HepG2 (cell line): ENCODE data around the gene TNFRSF6B. TPM values are rescaled to one million over a fixed set of nuclear protein-coding genes. Genes with fewer than 3 reads are reported as not detected.

Experiments used
- CHD4 ChIP-seq: fragments of 200-600 bp; sonication (generic); IDR thresholded peaks from 2 replicates; pipeline ENCODE4 v1.7.0; 2017; ENCODE audit warnings: mild to moderate bottlenecking, low read length, borderline replicate concordance
- FOXM1 ChIP-seq: sonication (generic); formaldehyde crosslinking; IDR thresholded peaks from 2 replicates; pipeline ENCODE4 v1.5.0; 2020; ENCODE audit warnings: missing genetic modification reagents
- KLF9 ChIP-seq: IDR thresholded peaks from 2 replicates; pipeline ENCODE4 v1.6.1; 2016; ENCODE audit warnings: low read depth
- MED1 ChIP-seq: sonication (generic); formaldehyde crosslinking; IDR thresholded peaks from 2 replicates; pipeline ENCODE4 v1.4.0; 2020; ENCODE audit warnings: missing genetic modification reagents
- SMYD3 ChIP-seq: sonication (generic); formaldehyde crosslinking; IDR thresholded peaks from 2 replicates; pipeline ENCODE4 v1.8.1; 2023; ENCODE audit warnings: mild to moderate bottlenecking, missing genetic modification reagents
- STAG1 ChIP-seq: sonication (generic); formaldehyde crosslinking; IDR thresholded peaks from 2 replicates; pipeline ENCODE4 v1.4.0; 2020; ENCODE audit warnings: missing genetic modification reagents
- ZBTB1 ChIP-seq: sonication (generic); formaldehyde crosslinking; IDR thresholded peaks from 2 replicates; pipeline ENCODE4 v1.4.0; 2020; ENCODE audit warnings: missing genetic modification reagents, borderline replicate concordance
- ZMYM4 ChIP-seq: sonication (generic); formaldehyde crosslinking; IDR thresholded peaks from 2 replicates; pipeline ENCODE4 v1.8.1; 2023; ENCODE audit warnings: mild to moderate bottlenecking, missing genetic modification reagents
- ZNF24 ChIP-seq: fragments of 450-650 bp; IDR thresholded peaks from 2 replicates; pipeline ENCODE4 v1.6.1; 2017; ENCODE audit warnings: antibody characterized with exemption, mild to moderate bottlenecking
- ZNF547 ChIP-seq: sonication (generic); formaldehyde crosslinking; IDR thresholded peaks from 2 replicates; pipeline ENCODE4 v1.5.1; 2020; ENCODE audit warnings: mild to moderate bottlenecking, missing genetic modification reagents
- ZSCAN9 ChIP-seq: IDR thresholded peaks from 2 replicates; pipeline ENCODE4 v1.6.1; 2016; ENCODE audit warnings: borderline replicate concordance
- polyA plus RNA-seq, 8 experiments: library from polyadenylated mRNA; depleted of rRNA in 3 of 8; stranded (reverse) in 7 of 8; unstranded in 1 of 8; fragments of >200 nt; fragmentation: Illumina TruSeq in 4 of 8; extraction: Trizol in 4 of 8; gene quantifications; 2 replicates each; pipeline versions ENCODE4 v1.2.1 to v1.2.3, GENCODE V29; 2011 to 2016; ENCODE audit warnings: low read depth in 4 of 8, missing spikeins in 1 of 8, mixed read lengths in 1 of 8; ENCODE audit not compliant: insufficient read depth in 1 of 8
- total RNA-seq, 5 experiments: library from RNA; depleted of rRNA; stranded (reverse); fragments of >200 nt; fragmentation: Illumina TruSeq; extraction: Trizol; gene quantifications; 2 replicates each; pipeline ENCODE4 v1.2.3, GENCODE V29; 2016; ENCODE audit warnings: low read depth in 1 of 5
- TF ChIP-seq, protein P1 (sequence below): sonication (generic); formaldehyde crosslinking; IDR thresholded peaks from 2 replicates; pipeline ENCODE4 v1.4.0; 2020; ENCODE audit warnings: low read depth, mild to moderate bottlenecking, missing genetic modification reagents
- TF ChIP-seq, protein P2 (sequence below): sonication (generic); formaldehyde crosslinking; IDR thresholded peaks from 2 replicates; pipeline ENCODE4 v1.5.0; 2020; ENCODE audit warnings: mild to moderate bottlenecking, missing genetic modification reagents
- TF ChIP-seq, protein P3 (sequence below): IDR thresholded peaks from 2 replicates; pipeline ENCODE4 v1.6.1; 2016; ENCODE audit warnings: low read depth, control low read depth
- TF ChIP-seq, protein P4 (sequence below): sonication (generic); formaldehyde crosslinking; IDR thresholded peaks from 2 replicates; pipeline ENCODE4 v1.8.1; 2022; ENCODE audit warnings: low read depth, mild to moderate bottlenecking, missing genetic modification reagents
- TF ChIP-seq, protein P5 (sequence below), 2 experiments: sonication (generic) in 1 of 2; formaldehyde crosslinking in 1 of 2; IDR thresholded peaks; 2 replicates each; pipeline versions ENCODE4 v1.4.0 to v1.6.1; 2016 to 2020; ENCODE audit warnings: borderline replicate concordance in 1 of 2, low read depth in 1 of 2, mild to moderate bottlenecking in 1 of 2, missing genetic modification reagents in 1 of 2

The TNFRSF6B gene
- total and polyA plus RNA-seq, 2 of the 13 experiments (the other 11 are each of a cell fraction or from before 2014, with no cell fraction given) = 0.24 TPM; not detected in 1

DNA sequence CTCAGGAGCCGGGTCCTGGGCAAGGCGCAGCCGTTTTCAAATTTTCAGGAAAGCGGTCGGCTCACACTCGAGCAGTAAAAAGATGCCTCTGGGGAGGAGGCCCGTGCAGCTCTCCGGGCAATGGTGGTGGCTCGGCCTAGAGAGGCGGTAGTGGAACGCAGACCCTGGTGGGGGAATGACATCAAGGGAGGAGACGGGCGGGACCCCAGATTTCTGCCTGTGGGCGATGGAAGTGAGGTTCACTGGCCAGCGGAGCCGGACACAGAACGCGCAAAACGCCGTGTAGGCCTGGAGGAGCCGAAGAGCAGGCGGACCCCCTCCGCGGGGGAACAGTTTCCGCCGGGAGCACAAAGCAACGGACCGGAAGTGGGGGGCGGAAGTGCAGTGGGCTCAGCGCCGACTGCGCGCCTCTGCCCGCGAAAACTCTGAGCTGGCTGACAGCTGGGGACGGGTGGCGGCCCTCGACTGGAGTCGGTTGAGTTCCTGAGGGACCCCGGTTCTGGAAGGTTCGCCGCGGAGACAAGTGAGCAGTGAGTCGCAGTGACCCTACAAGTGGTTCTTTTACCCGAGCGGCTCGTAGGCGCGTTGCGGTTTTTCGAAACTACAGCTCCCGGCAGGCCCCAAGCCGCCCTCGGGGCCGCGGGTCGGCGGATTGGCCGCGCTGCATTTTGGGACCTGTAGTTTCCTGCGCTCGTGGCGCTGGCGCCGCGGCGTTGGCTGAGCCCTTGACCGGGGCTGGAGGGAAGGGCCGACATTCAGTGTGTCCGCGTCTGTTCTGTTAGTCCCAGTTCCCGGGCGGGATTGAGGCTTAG, 38.3 kb upstream of the TNFRSF6B start, which contains the start of gene RTEL1 (continued):
- TF ChIP-seq, protein P1, sequence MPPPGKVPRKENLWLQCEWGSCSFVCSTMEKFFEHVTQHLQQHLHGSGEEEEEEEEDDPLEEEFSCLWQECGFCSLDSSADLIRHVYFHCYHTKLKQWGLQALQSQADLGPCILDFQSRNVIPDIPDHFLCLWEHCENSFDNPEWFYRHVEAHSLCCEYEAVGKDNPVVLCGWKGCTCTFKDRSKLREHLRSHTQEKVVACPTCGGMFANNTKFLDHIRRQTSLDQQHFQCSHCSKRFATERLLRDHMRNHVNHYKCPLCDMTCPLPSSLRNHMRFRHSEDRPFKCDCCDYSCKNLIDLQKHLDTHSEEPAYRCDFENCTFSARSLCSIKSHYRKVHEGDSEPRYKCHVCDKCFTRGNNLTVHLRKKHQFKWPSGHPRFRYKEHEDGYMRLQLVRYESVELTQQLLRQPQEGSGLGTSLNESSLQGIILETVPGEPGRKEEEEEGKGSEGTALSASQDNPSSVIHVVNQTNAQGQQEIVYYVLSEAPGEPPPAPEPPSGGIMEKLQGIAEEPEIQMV (CRISPR knock-in tag) = peak; percentile 63
- TF ChIP-seq KLF9 (CRISPR knock-in tag) (no peak), MED1 (CRISPR knock-in tag) (peak; percentile 82), SMYD3 (no peak), ZMYM4 (CRISPR knock-in tag) (peak; percentile 87), STAG1 (peak; percentile 44), ZNF24 (no peak), CHD4 (no peak), ZBTB1 (peak; percentile 43; the same call in 1 of the 2 replicates), ZSCAN9 (CRISPR knock-in tag) (peak; percentile 93), FOXM1 (CRISPR knock-in tag) (peak; percentile 89; the same call in 1 of the 2 replicates), ZNF547 (peak; percentile 92)
- TF ChIP-seq, protein P2, sequence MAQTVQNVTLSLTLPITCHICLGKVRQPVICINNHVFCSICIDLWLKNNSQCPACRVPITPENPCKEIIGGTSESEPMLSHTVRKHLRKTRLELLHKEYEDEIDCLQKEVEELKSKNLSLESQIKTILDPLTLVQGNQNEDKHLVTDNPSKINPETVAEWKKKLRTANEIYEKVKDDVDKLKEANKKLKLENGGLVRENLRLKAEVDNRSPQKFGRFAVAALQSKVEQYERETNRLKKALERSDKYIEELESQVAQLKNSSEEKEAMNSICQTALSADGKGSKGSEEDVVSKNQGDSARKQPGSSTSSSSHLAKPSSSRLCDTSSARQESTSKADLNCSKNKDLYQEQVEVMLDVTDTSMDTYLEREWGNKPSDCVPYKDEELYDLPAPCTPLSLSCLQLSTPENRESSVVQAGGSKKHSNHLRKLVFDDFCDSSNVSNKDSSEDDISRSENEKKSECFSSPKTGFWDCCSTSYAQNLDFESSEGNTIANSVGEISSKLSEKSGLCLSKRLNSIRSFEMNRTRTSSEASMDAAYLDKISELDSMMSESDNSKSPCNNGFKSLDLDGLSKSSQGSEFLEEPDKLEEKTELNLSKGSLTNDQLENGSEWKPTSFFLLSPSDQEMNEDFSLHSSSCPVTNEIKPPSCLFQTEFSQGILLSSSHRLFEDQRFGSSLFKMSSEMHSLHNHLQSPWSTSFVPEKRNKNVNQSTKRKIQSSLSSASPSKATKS (CRISPR knock-in tag) = peak; percentile 56; the same call in 1 of the 2 replicates
- TF ChIP-seq, protein P3, sequence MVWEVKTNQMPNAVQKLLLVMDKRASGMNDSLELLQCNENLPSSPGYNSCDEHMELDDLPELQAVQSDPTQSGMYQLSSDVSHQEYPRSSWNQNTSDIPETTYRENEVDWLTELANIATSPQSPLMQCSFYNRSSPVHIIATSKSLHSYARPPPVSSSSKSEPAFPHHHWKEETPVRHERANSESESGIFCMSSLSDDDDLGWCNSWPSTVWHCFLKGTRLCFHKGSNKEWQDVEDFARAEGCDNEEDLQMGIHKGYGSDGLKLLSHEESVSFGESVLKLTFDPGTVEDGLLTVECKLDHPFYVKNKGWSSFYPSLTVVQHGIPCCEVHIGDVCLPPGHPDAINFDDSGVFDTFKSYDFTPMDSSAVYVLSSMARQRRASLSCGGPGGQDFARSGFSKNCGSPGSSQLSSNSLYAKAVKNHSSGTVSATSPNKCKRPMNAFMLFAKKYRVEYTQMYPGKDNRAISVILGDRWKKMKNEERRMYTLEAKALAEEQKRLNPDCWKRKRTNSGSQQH = peak; percentile 99
- TF ChIP-seq, protein P4, sequence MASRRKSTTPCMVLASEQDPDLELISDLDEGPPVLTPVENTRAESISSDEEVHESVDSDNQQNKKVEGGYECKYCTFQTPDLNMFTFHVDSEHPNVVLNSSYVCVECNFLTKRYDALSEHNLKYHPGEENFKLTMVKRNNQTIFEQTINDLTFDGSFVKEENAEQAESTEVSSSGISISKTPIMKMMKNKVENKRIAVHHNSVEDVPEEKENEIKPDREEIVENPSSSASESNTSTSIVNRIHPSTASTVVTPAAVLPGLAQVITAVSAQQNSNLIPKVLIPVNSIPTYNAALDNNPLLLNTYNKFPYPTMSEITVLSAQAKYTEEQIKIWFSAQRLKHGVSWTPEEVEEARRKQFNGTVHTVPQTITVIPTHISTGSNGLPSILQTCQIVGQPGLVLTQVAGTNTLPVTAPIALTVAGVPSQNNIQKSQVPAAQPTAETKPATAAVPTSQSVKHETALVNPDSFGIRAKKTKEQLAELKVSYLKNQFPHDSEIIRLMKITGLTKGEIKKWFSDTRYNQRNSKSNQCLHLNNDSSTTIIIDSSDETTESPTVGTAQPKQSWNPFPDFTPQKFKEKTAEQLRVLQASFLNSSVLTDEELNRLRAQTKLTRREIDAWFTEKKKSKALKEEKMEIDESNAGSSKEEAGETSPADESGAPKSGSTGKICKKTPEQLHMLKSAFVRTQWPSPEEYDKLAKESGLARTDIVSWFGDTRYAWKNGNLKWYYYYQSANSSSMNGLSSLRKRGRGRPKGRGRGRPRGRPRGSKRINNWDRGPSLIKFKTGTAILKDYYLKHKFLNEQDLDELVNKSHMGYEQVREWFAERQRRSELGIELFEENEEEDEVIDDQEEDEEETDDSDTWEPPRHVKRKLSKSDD (CRISPR knock-in tag) = peak; percentile 73
- TF ChIP-seq, protein P5, sequence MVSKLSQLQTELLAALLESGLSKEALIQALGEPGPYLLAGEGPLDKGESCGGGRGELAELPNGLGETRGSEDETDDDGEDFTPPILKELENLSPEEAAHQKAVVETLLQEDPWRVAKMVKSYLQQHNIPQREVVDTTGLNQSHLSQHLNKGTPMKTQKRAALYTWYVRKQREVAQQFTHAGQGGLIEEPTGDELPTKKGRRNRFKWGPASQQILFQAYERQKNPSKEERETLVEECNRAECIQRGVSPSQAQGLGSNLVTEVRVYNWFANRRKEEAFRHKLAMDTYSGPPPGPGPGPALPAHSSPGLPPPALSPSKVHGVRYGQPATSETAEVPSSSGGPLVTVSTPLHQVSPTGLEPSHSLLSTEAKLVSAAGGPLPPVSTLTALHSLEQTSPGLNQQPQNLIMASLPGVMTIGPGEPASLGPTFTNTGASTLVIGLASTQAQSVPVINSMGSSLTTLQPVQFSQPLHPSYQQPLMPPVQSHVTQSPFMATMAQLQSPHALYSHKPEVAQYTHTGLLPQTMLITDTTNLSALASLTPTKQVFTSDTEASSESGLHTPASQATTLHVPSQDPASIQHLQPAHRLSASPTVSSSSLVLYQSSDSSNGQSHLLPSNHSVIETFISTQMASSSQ (IDR thresholded peaks at IDR 0.05; ENCODE audit: low read depth) = peak; percentile 47; the same call in 1 of the 2 replicates
- TF ChIP-seq, protein P5 (CRISPR knock-in tag; IDR thresholded peaks at IDR 0.05; ENCODE audit: borderline replicate concordance) = peak; percentile 87
